Pons (tissue), 1 donor: ENCODE measurements around the gene ZBTB46.
"Not testable (repeated sequence)": the region's sequence is repeated elsewhere in the genome, so short reads cannot be mapped to it uniquely, and the experiment has no call there.

Experiments
- DNase-seq: peaks from one replicate; pipeline ENCODE4 v3.0.0-alpha.2; 2016; ENCODE audit warnings: low spot score

ZBTB46 gene

DNA sequence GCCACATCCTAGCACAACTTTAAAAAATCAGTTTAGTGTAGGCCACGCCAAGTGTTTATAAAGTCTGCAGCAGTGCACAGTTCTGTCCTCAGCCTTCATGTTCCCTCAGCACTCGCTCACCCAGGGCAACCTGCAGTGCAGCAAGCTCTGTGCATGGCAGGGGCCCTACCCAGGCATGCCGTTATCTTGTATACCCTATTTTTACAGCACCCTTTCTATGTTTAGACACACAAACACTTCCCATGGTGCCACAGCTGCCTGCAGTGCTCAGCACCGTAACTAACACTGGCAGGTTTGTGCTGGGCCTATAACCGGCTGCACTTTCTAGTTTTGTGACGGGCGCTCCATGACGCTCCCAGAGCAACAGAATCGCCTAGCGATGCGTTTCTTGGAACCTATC lies 43.8 kb downstream of the ZBTB46 start:
- no peak for DNase-seq

- no peak for DNase-seq
These were observed 45.4 kb downstream of the ZBTB46 start for GRCh38 chr20:63785691-63786131.

DNA sequence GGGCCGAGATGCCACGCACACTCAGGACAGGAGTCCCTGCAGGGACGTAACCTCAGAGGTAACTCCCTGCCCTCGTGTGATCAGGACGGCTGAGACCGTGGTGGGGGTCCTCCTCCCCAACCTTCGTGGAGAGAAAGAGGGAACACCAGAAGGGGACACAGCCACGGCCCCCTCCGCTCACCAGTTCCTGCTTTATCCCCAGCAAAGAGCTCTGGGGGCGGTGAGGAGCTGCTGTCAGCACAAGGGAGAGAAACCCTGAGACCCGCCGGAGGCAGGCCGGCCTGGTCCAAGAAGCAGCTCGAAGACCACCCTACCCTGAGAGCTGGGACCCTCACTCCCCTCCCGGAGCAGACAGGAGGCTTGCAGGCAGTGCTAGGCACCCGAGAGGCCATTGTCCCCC lies 47.1 kb downstream of the ZBTB46 start:
- no peak for DNase-seq

- no peak for DNase-seq
These were observed 48.5 kb downstream of the ZBTB46 start for GRCh38 chr20:63782521-63782971.

DNA sequence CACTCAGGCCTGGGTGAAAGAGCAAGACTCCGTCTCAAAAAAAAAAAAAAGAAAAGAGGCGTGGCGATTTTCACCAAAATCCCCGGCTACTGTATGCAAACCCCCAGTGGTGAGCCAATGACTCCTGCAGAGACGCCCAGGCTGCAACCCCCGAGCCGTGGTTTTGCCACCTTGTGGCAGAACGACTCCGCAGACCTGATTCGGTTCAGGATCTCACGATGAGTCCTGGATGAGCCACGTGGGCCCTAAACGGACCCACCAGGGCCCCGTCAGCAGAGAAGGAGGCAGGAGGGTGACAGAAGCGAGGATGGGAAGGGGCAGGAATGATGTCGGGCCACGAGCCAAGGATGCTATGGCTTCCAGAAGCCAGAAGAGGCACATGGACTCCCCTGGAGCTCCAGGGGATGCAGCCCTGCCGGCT lies 49.0 kb downstream of the ZBTB46 start:
- DNase-seq = no peak

DNA sequence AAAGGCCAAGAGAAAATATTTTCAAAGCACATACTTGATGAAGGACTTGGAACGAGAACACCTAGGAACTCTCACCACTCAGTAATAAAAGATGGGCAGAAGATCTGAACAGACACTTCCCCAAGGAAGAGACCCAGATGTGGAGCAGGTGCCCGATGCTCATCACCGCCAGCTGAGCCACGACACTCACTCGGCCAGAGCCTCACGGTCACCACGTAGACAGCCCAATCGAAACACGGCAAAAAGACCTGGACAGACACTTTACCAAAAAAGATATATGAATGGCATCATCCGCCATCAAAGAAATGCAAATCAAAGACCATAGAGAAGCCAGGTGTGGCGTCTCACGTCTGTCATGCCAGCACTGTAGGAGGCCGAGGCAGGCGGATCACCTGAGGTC lies 49.9 kb downstream of the ZBTB46 start:
- DNase-seq = no peak

DNA sequence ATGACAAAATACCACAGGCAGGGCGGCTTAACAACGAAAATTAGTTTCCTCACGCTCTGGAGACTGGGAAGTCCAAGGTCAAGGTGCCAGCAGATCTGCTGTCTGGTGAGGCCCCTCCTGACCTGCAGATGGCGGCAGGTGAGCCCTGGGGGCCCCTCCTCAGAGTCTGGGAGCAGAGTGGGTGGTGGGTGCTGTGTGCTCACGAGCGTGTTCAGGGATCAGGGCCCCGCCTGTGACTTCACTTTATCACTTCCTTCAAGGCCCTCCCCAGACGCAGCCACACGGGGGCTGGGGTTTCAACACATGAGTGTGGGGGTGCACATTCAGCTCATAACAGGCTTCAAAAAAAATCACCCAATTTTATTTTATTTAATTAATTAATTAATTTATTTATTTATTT lies 52.2 kb downstream of the ZBTB46 start:
- no peak for DNase-seq

DNA sequence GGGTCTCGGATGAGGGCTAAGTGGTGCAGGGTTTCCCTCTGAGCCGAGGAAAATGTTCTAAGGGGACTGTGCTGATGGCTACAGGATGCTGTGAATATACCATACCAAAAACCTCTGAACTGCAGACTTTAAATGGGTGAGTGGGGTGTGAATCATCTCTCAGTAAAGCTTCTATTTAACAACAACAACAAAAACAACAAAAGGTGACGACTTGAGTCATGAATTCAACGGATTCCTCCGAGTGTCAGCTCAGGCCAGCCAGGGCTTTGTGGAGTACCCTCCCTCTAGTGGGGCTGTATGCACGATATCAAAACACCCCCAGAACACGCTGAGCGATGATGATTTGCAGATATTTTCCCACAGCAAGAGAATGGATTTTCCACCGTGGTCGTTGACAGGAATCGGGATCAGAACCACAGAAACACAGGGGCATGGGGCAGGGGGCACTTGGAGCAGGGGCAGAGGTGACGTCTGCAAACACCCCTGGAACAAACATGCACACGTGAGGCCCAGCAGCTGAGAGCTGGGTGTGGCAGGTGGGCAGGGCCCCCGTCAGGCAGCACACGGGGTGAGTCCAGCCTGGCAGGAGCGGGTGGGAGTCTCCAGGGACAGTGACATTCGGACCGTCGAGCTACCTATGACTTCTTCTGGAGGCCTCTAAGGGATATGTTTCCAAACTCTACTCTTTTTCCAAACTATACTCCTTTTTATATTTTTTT lies 52.9 kb downstream of the ZBTB46 start:
- DNase-seq = no peak

DNA sequence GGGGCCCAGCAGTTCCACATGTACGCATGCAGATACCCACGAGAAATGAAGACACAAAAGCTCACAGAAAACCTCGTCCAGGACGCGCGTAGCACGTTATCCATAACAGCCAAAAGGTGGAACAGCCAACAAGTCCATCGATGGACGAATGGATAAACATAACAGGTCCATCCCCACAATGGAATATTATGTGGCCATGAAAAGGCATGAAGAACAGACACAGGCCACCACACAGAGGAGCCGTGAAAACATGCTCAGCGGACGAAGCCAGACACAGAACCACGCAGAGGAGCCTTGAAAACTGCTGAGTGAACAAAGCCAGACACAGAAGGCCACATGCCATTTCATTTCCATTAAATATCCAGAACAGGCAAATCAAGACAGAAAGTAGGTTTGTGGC lies 53.5 kb downstream of the ZBTB46 start:
- no peak for DNase-seq

- not testable (repeated sequence) for DNase-seq
These were observed 54.2 kb downstream of the ZBTB46 start for GRCh38 chr20:63776875-63777274.

GRCh38 chr20:63775096-63775978 lies 55.7 kb downstream of the ZBTB46 start:
- no peak for DNase-seq

- DNase-seq = no peak
These were observed 56.8 kb downstream of the ZBTB46 start for GRCh38 chr20:63774306-63774705.

- no peak for DNase-seq
These were observed 57.4 kb downstream of the ZBTB46 start for GRCh38 chr20:63773571-63774241.

DNA sequence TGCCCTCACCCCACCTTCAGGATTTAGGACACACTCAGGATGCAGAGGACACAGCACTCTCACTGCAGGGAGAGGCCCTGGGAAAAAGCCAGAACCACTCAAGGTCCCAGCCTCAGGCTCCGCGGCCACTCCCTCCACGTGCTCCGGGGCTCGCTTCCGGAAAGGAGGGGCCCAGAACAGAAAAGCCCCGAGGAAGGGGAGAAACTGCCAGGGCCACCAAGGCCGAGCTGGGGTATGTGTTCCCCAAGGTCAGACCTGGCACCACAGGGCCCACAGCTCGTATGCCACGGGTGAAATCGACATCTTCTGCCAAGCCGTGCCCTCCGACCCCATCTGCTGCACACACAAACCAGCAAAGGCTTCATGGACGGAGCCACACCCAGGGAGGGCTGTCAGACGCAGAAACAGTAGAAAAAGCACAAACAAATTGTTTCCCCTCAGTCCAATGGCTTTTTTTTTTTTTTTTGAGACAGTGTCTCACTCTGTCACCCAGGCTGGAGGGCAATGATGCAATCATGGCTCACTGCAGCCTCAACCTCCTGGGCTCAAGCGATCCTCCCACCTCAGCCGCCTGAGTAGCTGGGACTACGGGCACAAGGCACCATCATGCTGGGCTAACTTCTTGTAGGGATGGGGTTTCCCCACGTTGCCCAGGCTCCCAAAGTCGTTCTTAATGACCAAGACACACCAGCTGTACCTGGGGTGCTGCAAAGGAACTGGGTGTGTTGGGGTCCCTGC lies 58.1 kb downstream of the ZBTB46 start:
- no peak for DNase-seq

GRCh38 chr20:63771046-63771707 lies 59.9 kb downstream of the ZBTB46 start:
- DNase-seq = no peak

DNA sequence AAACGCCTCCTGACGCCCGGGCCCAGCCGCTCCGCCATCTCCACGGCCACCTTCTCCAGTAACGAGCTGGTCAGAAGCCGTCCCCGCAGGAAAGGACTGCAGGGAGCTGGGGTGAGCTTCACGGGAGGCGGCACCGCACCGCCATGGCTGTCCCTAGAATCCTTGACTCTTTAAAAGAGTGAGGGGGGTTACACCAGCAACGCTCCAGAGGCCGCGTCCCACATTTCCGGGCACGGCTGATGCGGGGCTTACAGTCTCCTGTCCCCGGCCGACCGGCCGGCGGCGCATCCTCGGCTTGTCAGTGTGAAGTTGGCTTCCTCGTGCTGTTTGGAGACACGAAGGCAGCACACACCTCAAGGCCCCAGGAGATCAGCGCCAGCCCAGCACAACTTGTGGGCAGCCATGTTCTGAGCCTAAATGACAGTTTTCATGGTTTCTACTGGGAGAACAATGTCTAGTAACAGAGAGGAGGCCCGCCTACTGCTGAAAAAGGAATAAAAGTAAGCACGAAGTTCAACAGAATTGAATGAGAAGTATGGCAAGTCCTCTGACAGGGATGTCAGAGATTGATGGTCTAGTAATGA lies 61.1 kb downstream of the ZBTB46 start:
- no peak for DNase-seq

DNA sequence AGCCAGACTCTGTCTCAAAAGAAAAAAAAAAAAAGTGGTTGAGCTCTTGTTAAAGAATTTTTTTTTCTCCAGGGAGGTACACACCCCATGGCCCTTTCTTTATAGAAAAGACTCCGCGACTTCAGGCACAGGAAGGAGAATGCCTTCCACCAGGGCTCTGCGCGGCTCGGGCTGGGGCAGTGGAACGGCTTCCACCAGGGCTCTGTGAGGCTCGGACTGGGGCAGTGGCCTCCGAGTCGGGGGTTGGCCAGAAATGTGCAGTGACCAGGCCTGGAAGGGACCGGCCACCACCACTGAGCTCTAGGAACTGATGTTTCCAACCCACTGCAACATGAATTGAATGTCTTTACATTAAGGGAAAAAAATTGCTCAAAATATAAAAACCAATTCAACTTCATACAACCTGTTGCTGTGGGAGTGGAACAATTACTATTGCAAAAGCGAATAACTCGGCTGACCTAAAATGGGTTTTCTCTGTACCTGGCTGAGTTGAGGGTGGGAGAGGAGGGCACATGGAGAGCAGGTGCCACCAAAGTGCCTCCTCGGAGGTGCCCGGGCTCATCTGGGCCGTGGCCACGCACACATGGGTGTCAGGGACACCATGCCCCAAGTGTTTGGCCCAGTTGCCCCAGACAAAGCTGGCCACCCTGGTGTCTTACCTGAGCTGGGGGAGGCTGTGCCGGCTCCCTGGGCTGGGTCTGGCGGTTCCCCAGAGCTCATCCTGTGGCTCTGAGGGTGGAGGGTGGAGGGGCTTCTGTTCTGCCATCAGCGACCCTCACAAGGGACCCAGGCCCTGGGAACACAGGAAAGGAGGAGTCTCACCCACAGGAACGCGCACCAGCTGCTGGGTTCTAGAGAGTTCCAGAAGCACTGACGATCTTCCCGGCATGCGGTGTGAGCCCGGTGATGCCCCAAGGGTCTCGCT lies 62.2 kb downstream of the ZBTB46 start:
- no peak for DNase-seq

DNA sequence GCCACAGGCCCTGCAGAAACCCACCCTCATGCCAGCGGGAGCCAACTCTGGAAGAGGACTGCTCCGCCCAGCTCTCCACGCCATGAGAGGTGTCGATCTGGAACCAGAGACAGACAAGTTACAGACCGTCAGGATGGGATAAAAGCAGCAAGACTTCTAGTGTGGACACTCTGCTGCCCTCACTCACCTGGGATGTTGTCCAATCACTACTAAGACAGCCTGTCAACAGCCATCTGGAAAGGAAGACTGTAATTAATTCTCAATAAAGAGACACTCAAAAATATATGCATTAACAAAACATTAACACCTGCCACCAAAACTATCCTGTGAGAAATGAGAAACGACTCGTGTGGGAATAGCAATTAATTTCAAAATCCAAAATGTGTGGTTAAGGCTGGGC lies 63.2 kb downstream of the ZBTB46 start:
- DNase-seq = no peak

GRCh38 chr20:63767456-63767855 lies 63.6 kb downstream of the ZBTB46 start:
- no peak for DNase-seq
